WTC11 (cell line): ENCODE measurements around the gene TRAF2. TPM values are rescaled to one million over a fixed set of nuclear protein-coding genes. Genes with fewer than 3 reads are reported as not detected.

ENCODE experiments used
- ATAC-seq: fragments of 200-7000 bp; cut with Tn5 transposase; 2 replicates; pipeline ENCODE4 v1.10.0; 2021; ENCODE audit warnings: mild to moderate bottlenecking, moderate library complexity
- CTCF ChIA-PET: fragments of 300-600 bp; sonication (Branson Sonifier 250); formaldehyde crosslinking; loops from one replicate; lab custom pipeline; 2021; ENCODE audit warnings: antibody characterized with exemption; lab: Charles Lee
- POLR2A ChIA-PET: fragments of 350-600 bp; sonication (Branson Sonifier 250); formaldehyde crosslinking; loops from one replicate; lab custom pipeline; 2021; ENCODE audit warnings: antibody characterized with exemption; lab: Charles Lee
- DNase-seq: peaks from one replicate; pipeline ENCODE4 v3.0.0; 2021; ENCODE audit warnings: low spot score
- H3K27ac Mint-ChIP-seq: 2 replicates; pipeline ENCODE4 v1.8.0; 2021; ENCODE audit warnings: mixed read lengths
- H3K27me3 Mint-ChIP-seq: 2 replicates; pipeline ENCODE4 v1.8.0; 2021; ENCODE audit warnings: low read depth, mild to moderate bottlenecking, moderate library complexity, mixed read lengths
- H3K36me3 Mint-ChIP-seq: 2 replicates; pipeline ENCODE4 v1.8.0; 2021; ENCODE audit warnings: mixed read lengths
- H3K4me1 Mint-ChIP-seq: 2 replicates; pipeline ENCODE4 v1.8.0; 2022; ENCODE audit warnings: mixed read lengths
- H3K4me3 Mint-ChIP-seq: 2 replicates; pipeline ENCODE4 v1.8.0; 2021; ENCODE audit warnings: mild to moderate bottlenecking, moderate library complexity, mixed read lengths
- H3K9me3 Mint-ChIP-seq: 2 replicates; pipeline ENCODE4 v1.8.0; 2021; ENCODE audit warnings: mixed read lengths
- AFF4 ChIP-seq: sonication (generic); formaldehyde crosslinking; IDR thresholded peaks from 2 replicates; pipeline ENCODE4 v1.8.1; 2023; ENCODE audit warnings: mild to moderate bottlenecking, missing genetic modification reagents, borderline replicate concordance
- ATF2 ChIP-seq: sonication (generic); formaldehyde crosslinking; IDR thresholded peaks from 2 replicates; pipeline ENCODE4 v1.8.1; 2022; ENCODE audit warnings: low read depth, missing genetic modification reagents, borderline replicate concordance
- CREB1 ChIP-seq: sonication (generic); formaldehyde crosslinking; IDR thresholded peaks from 2 replicates; pipeline ENCODE4 v1.8.0; 2023; ENCODE audit warnings: mild to moderate bottlenecking, missing genetic modification reagents
- E2F4 ChIP-seq: sonication (generic); formaldehyde crosslinking; IDR thresholded peaks from 2 replicates; pipeline ENCODE4 v1.8.1; 2022; ENCODE audit warnings: low read depth, mild to moderate bottlenecking, moderate library complexity, missing genetic modification reagents, borderline replicate concordance
- ETV6 ChIP-seq: sonication (generic); formaldehyde crosslinking; IDR thresholded peaks from 2 replicates; pipeline ENCODE4 v1.8.1; 2022; ENCODE audit warnings: mild to moderate bottlenecking, missing genetic modification reagents
- FOXP4 ChIP-seq: sonication (generic); formaldehyde crosslinking; IDR thresholded peaks from 2 replicates; pipeline ENCODE4 v1.8.0; 2022; ENCODE audit warnings: mild to moderate bottlenecking, missing genetic modification reagents
- GABPB1 ChIP-seq: sonication (generic); formaldehyde crosslinking; IDR thresholded peaks from 2 replicates; pipeline ENCODE4 v1.8.1; 2023; ENCODE audit warnings: mild to moderate bottlenecking, missing genetic modification reagents
- MAX ChIP-seq: sonication (generic); formaldehyde crosslinking; IDR thresholded peaks from 2 replicates; pipeline ENCODE4 v1.8.0; 2022; ENCODE audit warnings: mild to moderate bottlenecking, missing genetic modification reagents
- NFE2L1 ChIP-seq: sonication (generic); formaldehyde crosslinking; IDR thresholded peaks from 2 replicates; pipeline ENCODE4 v1.8.1; 2023; ENCODE audit warnings: missing genetic modification reagents
- NR1H2 ChIP-seq: sonication (generic); formaldehyde crosslinking; IDR thresholded peaks from 2 replicates; pipeline ENCODE4 v1.9.0; 2021; ENCODE audit warnings: mild to moderate bottlenecking, moderate library complexity, missing genetic modification reagents
- PRDM15 ChIP-seq: sonication (generic); formaldehyde crosslinking; IDR thresholded peaks from 2 replicates; pipeline ENCODE4 v1.8.0; 2022; ENCODE audit warnings: missing genetic modification reagents
- PRRX2 ChIP-seq: fragments of 250-450 bp; sonication (Bioruptor Pico); IDR thresholded peaks from 2 replicates; pipeline ENCODE4 v1.8.0; 2021; ENCODE audit warnings: mild to moderate bottlenecking
- STAT6 ChIP-seq: sonication (generic); formaldehyde crosslinking; conservative IDR thresholded peaks from 2 replicates; pipeline ENCODE4 v1.8.1; 2023; ENCODE audit warnings: mild to moderate bottlenecking, low read depth, missing genetic modification reagents, moderate library complexity
- ZBTB43 ChIP-seq: sonication (generic); formaldehyde crosslinking; IDR thresholded peaks from 2 replicates; pipeline ENCODE4 v1.8.1; 2023; ENCODE audit warnings: mild to moderate bottlenecking, missing genetic modification reagents
- ZNF416 ChIP-seq: fragments of 250-450 bp; sonication (Bioruptor Pico); IDR thresholded peaks from 2 replicates; pipeline ENCODE4 v1.9.0; 2021; ENCODE audit warnings: mild to moderate bottlenecking, inconsistent platforms
- ZNF423 ChIP-seq: fragments of 250-450 bp; sonication (Bioruptor Pico); IDR thresholded peaks from 2 replicates; pipeline ENCODE4 v2.1.2; 2022; ENCODE audit warnings: mild to moderate bottlenecking, moderate library complexity
- total RNA-seq: library from RNA; stranded (reverse); gene quantifications from 3 replicates; pipeline ENCODE4 v1.2.3, GENCODE V29; 2021

The TRAF2 gene
- total RNA-seq, 1 experiment from 2014 or later = 55.0 TPM

- H3K27me3 Mint-ChIP-seq = no peaks in the 10 kb centered on the region
- no peaks in the 10 kb centered on the region for H3K9me3 Mint-ChIP-seq
- DNase-seq (no peak), ATAC-seq (no peak)
- ChIA-PET POLR2A (no interaction called here), CTCF (interaction anchor here (0.7 to 2.0 kb wide), 3 partner anchors 67 to 172 kb away, joined by 3 to 7 read pairs (median 4); no protein-coding TSS in a partner anchor)
- H3K4me1 Mint-ChIP-seq = peaks cover 10% of the 10 kb centered on the region
- H3K27ac Mint-ChIP-seq = no peak overlapping the region
- TF ChIP-seq ZNF423 (CRISPR knock-in tag) (no peak), GABPB1 (CRISPR knock-in tag) (no peak), NR1H2 (CRISPR knock-in tag) (no peak), ATF2 (CRISPR knock-in tag) (no peak), E2F4 (CRISPR knock-in tag) (no peak), STAT6 (CRISPR knock-in tag) (no peak), ZBTB43 (CRISPR knock-in tag) (no peak), AFF4 (CRISPR knock-in tag) (no peak), PRRX2 (CRISPR knock-in tag) (no peak), ETV6 (no peak), CREB1 (CRISPR knock-in tag) (no peak)
- no peak overlapping the region for H3K4me3 Mint-ChIP-seq
- no peaks in the 10 kb centered on the region for H3K36me3 Mint-ChIP-seq
Observed at GRCh38 chr9:136962701-136963248, 76.5 kb downstream of the TRAF2 start.

- DNase-seq (no peak), ATAC-seq (no peak)
- Mint-ChIP-seq H3K27me3 (no peaks in the 10 kb centered on the region), H3K36me3 (no peaks in the 10 kb centered on the region), H3K4me3 (no peak overlapping the region), H3K27ac (no peak overlapping the region), H3K4me1 (peaks cover 10% of the 10 kb centered on the region), H3K9me3 (no peaks in the 10 kb centered on the region)
- POLR2A ChIA-PET = no interaction called here
- CTCF ChIA-PET = interaction anchor here (2.0 to 3.4 kb wide), 2 partner anchors 15 to 66 kb away, joined by 7 to 17 read pairs; no protein-coding TSS in a partner anchor
- TF ChIP-seq NFE2L1 (no peak), ZNF416 (CRISPR knock-in tag) (no peak), MAX (CRISPR knock-in tag) (no peak), FOXP4 (CRISPR knock-in tag) (no peak), PRDM15 (no peak)
Observed at GRCh38 chr9:136963341-136963740, 77.0 kb downstream of the TRAF2 start.
